Activated CD8-positive, alpha-beta memory T cell treated with anti-CD3 and anti-CD28 coated beads for 48 hours (primary cell): ENCODE results near the gene CCDC112.
"Not testable (repeated sequence)": the region's sequence is repeated elsewhere in the genome, so short reads cannot be mapped to it uniquely, and the experiment has no call there.

Experiments used
- DNase-seq, 3 experiments: peaks; one replicate each; pipeline ENCODE4 v3.0.0-alpha.2; 2020; ENCODE audit warnings: low read depth in 2 of 3, low spot score in 2 of 3

Gene CCDC112, protein sequence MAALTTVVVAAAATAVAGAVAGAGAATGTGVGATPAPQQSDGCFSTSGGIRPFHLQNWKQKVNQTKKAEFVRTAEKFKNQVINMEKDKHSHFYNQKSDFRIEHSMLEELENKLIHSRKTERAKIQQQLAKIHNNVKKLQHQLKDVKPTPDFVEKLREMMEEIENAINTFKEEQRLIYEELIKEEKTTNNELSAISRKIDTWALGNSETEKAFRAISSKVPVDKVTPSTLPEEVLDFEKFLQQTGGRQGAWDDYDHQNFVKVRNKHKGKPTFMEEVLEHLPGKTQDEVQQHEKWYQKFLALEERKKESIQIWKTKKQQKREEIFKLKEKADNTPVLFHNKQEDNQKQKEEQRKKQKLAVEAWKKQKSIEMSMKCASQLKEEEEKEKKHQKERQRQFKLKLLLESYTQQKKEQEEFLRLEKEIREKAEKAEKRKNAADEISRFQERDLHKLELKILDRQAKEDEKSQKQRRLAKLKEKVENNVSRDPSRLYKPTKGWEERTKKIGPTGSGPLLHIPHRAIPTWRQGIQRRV

DNA sequence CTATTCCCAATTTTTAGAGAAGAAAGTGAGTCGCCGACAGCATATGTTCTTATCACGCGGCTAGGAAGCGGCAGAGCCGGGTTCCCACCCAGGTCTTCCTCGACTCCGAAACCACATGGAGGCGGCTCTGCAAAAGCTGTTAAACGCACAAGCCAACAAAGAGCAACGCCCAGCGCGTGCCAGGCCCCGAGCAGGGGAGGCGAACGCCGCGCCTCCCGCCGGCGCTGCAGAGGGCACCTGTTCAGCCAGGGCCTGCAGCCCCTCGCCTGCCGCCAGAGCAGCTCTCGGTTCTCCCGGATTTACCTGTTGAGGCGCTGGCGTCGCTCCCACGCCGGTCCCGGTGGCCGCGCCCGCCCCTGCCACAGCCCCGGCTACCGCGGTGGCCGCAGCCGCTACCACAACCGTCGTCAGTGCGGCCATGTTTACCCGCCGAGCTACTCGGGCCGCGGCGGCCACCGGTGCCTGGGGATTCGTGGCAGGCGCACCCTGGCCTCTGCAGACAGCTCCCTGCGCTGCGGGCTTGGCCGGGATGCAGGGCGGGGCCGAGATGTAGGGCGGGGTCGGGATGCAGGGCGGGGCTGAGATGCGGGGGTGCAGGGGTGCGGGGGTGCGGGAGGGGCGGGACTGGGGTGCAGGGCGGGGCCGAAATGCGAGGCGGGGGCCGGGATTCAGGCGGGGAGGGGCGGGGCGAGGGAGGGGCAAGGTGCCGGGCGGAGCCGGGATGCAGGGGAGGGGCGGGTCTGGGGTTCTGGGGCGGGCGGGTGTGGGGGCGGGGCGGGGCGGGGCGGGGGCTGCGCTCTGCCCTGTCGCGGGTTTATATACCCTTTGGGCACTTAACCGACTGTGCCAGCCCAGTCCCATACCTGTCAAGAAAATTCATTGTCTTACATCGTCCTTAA lies at the start of gene CCDC112:
TSS of gene CCDC112 (minus strand) at position 531 of the 899 bp plus-strand sequence. CDS start at position 420, 111 bp downstream.
- peak; percentile 40 to 64 (median 49) for DNase-seq

DNA sequence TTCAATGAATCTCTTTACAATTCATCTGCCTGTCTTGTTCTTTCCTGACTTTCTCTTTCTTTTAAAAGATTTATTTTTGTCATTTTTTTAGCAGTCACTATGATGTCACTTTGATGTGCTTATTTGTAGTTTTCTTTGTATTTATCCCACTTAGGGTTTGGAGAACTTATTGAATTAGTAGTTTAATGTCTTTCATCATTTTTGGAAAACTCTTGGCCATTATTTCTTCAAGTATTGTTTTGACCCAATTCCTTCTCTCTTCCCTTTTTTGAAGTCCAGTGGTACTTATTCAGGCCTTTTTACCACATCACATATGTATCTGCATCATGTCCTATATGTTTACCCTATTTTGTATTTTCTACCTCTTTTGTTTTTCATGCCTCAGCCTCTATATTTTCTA lies 48.9 kb upstream of the CCDC112 start:
- DNase-seq = no peak

DNA sequence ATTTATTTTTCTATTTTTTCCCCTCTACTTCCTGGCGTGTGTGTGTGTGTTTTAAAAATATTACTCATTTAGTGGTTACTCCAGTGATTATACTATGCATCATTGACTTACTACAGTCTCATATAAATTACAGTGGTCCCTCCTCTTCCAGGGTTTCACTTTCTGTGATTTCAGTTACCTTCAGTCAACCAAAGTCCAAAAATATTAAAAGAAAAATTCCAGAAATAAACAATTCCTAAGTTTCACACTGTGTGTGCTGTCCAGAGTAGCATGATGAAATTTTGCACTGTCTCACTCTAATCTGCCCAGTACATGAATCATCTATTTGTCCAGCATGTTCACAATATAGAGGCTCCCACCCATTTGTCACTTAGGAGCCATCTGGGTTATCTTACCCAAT lies 47.4 kb upstream of the CCDC112 start:
- DNase-seq = no peak

DNA sequence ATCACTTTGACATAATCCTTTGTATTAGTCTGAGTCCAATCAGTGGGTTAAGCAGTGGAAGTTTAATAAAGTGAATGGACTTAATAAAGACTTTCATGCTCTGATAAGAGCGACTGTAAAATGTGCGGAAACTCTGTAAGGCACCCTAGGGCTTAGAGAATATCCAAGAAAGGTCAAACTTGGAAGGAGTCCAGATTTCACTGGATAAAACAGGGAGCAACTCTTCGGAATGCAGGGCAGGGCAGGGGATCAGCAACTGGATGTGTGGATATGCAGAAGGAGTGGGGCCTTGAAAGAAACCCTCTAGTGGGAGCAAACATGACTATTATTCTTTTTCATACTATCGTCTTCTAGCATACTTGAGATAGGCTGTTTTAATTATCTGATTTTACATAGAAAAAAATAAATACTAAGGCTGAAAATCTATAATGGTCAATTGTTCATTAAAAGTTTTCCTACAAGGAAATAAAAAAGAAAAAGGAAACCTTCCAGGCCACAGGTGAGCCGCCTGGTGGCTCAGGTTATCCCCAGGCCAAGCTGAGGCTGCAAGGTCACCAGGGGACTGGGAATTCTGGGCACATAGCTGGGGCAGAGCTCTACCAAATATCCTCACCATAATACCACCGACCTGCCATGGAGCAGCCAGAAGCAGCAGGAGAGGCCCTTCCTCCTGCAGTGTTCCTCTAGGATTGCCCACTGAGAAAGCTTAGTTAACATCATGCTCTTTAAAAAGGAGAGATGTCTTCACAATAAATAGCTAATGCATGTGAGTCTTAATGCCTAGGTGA lies 46.3 kb upstream of the CCDC112 start:
- DNase-seq = no peak

DNA sequence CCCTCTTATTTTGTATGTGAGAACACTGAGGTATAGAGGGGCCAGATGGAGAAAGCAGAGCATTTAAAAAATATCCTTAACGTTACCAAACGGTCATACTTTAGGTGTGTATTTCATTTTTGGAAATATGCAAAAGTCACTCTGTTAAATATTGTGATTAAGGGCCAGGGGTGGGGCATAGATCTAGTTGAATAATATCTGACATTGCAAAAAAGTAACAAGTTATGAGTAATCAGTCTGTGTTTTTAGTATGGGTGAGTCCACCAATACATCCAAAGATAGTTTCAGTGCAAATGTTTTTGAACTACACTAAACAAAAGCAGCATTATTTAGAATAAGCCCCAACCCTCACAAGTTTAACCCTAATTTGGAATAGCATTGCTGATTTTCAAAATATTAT lies 45.3 kb upstream of the CCDC112 start:
- DNase-seq = no peak

DNA sequence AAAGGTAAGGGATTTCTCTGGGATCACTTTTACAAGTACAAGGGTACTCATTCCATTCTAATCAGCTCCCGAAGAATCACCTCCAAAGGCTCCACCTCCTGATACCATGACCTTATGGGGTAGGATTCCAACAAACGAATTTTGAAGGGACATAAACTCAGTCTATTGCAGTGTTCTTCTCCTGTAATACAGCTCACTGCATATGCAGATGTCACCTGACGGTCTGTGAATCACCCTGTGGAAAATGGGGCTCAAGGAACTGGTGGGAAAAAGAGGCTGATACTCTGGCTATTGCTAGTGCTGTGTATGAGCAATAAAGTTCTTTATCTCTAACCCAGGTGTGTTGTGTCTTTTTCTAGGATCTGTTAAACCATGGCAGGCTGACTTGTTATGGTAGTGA lies 42.4 kb upstream of the CCDC112 start:
- DNase-seq = no peak

DNA sequence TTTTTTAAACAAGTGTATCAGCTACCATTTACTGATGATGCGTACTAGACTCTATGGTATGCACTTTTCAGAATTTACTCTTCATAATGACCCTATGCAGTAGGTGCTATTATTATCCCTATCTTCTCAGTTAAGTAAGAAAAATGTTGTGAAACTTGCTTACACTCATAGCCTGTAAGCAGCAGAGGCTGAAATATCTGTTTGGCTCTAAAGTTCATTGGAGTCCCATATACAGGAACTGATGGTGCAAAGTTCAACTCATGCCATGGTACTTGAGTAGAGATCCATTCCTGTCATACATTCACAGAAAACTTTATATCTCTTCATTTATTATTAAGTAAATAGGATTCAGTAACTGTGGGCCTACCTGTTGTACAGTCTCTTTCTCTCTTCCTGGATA lies 41.4 kb upstream of the CCDC112 start:
- DNase-seq = no peak

DNA sequence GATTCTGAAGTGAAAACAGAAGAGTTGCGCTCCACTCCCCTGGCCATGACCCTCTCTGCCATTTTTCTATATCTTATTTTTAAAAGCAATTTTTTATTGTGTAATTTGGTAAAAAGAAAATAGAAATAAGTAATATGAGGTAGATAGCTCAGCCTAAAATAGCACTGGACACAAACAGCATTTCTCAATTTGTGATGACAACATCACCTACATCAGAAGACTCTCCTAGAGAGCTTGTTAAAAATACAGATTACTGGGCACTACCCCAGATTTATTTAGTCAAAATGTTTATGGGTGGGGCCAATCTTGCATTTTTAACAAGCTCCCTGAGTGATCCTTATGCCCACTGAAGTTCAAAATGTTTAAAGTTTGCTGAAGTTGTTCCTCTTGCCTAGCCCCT lies 40.5 kb upstream of the CCDC112 start:
- no peak for DNase-seq

DNA sequence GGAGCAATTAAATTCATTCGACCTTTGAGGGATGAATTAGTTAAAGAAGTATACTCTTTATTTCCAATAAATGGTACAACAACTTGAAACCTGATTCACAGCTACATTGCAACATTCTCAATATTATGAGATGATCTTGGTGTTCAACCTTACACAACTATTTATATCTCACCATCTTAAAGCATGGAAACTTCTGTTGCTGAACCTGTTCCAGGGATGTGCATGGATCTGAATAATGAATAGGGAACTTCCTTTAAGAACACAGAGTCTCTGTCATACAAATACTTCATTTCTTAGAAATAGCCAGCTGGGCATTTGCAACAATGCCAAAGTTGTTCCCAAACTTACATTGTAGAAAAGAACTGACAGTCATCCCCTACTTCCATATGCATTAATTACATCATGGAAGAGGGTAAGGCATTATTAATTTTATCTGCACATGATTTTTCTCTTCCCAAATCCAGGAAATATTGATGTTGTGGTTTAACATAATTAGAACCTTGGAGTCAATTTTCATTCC lies 39.8 kb upstream of the CCDC112 start:
- no peak for DNase-seq

DNA sequence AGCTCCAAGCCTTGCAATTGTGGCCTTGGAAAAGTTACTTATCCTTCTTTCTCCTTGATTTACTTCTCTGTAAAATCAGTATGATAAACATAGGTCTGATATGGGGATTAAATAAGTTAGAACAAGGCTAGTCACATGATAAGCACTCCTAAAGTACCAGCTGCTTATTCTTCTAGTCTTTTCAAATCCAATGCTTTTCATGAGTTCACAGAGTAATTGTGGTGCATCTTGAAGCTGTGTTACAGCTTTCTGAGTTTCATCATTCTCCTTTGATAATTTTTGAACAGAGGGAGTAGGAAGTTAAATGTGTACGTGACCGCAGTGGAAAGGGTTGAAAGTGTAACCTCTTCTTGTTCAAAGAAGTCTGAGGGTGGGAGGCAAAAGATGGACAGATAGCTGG lies 38.8 kb upstream of the CCDC112 start:
- no peak for DNase-seq

DNA sequence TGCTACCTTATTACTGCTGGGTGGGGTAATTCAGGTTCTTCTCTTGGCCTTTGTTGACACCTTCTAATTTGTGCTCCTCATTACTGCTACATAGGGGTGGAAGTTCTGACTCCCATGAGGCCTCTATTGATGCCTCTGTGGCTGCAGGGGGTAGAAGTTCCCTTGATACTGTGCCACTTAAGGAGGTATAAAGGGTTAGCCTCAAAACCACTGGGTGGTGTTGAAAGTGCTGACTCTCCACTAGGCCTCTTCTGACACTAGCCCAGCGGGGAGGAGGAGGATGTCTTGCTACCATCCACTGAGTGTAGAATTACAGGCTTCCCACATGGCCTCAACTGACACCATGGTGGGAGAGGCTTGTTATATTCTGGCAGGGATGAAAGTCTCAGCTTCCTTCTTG lies 36.7 kb upstream of the CCDC112 start:
- no peak for DNase-seq

DNA sequence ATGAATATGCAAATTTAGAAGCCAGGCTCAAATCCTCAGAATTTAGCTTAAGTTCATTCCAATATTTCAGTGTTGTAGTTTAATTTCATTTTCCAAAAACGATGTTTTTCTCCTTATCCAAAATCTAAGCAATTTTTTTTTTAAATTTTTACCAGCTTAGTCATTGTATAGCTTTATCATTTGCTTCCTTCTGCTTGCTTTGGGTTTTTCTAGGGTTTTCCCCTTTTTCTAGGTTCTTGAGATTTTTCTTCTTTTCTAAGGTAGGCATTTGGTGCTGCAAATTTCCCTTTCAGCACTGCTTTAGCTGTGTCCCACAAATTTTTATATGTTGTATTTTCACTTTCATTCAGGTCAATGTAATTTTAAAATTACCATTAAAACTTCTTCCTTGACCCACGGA lies 34.4 kb upstream of the CCDC112 start:
- no peak for DNase-seq

DNA sequence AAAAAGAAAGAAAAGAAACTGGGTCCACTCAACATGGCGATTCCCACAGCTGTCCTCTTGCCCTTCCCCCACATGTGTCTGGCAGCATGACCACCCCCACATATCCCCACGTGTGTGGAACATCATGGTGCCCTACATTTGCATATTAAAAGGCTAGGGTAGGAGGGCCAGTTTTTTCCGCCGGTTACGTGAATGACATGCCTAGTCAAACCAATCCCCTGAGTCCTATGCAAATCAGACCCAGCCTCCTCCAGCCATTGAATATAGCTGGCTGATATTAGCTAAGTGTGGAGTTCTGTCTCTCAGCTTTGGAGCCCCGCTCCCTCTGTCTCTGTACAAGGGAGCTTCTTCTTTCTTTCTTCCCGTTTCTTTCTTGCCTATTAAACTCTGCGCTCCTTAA lies 33.0 kb upstream of the CCDC112 start:
- no peak for DNase-seq

DNA sequence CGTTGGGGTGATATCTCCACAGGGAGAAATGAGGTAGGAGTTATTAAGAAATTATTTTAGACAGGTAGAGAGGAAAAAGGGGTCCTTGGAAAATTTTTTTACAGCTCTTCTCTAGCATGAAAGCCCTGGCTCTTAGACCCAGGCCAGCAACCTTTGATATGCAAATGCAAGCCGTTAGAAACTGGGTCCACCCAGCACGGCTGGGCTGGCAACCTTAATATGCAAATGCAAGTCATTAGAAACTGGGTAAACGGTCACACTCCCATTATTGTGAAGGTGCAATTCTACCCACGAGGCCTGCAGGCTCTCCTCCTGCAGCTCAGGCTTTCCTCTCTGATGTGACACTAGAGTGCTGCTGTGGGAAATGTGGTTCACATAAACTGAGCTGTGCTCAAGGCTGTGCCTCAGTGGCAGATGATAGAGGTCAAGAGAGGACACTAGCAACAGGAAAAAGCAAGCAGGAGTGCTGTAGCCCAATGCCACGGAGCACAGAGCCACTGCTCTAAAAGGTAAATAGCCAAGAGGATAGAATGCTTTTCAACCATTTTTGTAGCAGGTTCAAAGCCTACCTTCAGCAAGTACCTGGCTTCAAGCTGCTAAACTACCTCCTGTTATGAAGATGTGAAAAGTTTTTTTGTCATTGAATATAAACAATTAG lies 32.3 kb upstream of the CCDC112 start:
- DNase-seq = not testable (repeated sequence)

DNA sequence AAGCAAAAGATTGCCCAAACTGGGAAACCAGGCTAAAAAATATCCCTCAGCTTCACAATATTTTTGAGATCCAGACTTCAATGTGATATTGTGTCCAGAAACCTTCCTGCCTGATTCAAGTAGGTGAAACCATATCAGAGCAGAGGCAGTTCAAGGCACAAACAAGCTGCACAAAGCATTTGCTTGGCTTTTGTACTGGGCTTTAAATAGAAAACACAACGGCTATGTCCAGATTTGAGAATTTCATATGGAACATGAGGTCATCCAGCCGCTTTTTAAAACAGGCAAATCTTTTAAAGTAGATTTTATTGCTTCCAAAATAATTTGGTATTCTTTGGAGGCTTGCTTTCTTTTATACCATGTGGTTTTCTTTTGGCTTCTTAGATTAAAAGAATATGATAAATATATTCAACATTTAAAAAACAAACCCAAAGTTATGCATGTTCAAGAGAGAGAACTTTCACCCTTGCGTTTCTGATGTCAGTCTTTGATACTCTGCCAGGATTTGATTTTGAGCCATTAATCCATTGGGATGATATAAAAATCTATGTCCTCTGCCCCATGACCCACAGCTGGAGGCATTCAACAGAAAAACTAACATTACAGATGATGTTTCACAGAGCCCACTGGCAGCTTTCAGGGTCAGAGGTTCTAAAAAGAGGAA lies 29.0 kb upstream of the CCDC112 start:
- no peak for DNase-seq

DNA sequence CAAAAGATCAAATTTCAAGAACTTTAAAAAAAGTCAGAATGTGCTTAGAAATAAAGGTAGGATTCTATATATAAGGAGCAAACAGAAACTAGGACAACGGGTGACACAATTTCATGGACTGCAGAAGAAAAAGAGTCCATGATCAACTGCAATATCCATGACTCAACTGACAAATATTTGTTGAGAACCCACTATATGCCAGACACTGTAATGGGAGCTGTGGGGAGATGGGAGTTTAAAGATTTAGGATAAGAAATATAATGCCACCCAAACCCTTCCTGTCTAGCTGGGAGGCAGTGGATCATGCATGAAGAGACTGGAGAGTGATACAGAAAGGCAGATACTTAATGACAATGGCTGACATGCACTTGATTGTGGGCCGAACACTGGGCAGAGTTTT lies 27.6 kb upstream of the CCDC112 start:
- no peak for DNase-seq

DNA sequence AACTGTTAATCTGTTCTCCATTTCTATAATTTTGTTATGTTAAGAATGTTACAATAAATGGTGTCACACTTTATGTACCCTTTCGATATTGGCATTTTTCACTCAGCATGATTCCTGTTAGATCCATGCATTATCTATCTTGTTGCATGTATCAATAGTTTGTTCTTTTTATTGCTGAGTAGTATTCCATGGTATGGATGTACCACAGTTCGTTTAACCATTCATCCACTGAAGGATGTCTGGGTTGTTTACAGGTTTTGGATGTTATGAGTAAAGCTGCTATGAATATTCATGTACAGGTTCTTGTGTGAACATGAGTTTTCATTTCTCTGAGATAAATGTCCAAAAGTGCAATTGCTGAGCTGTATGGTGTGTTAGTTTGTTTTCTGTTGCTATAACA lies 26.3 kb upstream of the CCDC112 start:
- no peak for DNase-seq

DNA sequence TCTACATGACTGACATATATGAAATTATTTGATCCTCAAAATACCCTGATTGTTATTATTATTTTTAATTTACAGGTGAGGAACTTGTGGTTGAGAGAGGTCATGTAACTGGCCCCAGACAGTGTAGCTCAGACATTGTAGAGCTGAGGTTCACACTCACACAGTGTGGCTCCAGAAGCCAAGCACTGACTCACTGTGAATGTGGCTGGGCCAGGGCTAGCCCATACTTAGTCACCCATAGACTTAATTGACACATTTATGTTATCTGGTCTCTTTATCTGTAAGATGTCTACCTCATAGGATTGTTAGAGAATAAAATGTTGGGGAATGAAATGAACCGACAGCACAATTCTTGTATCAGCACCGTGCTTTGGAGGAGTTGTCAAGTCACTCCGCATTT lies 24.9 kb upstream of the CCDC112 start:
- no peak for DNase-seq

DNA sequence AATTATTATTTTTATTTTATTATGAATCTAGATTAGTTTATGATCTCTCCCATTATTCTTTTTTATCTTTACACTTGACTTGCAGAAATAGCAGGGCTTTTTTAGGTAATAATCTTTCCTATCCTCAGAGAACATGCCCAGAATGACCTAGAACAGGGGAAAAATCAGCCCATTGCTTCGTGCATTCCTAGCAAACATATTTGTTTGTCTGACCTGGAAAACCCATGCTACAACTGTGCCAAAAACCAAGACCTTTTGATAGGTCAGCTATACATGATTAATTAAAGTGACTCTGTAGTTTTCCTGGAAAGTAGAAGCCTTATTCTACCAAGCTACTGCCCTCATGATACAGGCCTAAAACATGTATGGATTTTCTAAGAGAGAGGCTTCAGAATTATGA lies 24.1 kb upstream of the CCDC112 start:
- DNase-seq = no peak

DNA sequence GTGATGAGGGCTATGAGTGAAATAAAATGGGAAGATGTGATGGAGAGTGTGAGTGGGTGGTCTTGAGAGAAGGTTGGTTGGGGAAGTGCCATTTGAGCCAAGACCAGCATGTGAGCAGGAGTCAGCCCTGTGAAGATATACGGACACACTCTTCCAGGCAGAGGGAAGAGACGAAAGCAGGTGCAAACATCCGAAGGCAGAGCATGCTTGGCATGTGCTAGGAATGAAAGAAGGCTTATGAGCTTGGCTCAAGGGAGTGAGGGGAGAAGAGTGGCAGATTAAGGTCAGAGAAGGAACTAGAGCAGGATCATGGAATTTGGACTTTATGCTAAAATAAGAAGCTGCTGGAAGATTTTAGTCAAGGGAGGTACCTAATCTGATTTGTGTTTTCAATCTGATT lies 23.6 kb upstream of the CCDC112 start:
- DNase-seq = no peak
